Spleen (tissue), 11 donors: ENCODE measurements around the gene ZBTB3. TPM values are rescaled to one million over a fixed set of nuclear protein-coding genes. Genes with fewer than 3 reads are reported as not detected.

Source experiments
- DNase-seq: peaks from one replicate; pipeline ENCODE4 v3.0.0-alpha.2; 2020
- H3K27ac ChIP-seq, 8 donors: fragments of 200-600 bp; sonication (generic) in 7 of 8; 1 replicate in 4 of 8; 2 replicates in 4 of 8; pipeline versions ENCODE4 v1.5.0 to v1.8.0; 2016 to 2021; ENCODE audit warnings: inconsistent platforms in 4 of 8, mild to moderate bottlenecking in 4 of 8, moderate library complexity in 1 of 8
- H3K27me3 ChIP-seq, 7 donors: fragments of 200-600 bp; sonication (generic) in 6 of 7; replicated peaks in 1 of 7; 1 replicate in 4 of 7; 2 replicates in 3 of 7; pipeline versions ENCODE4 v1.5.0 to v1.8.0; 2016 to 2021; ENCODE audit warnings: inconsistent platforms in 3 of 7, mild to moderate bottlenecking in 1 of 7
- H3K36me3 ChIP-seq, 6 donors: fragments of 200-600 bp; sonication (generic) in 5 of 6; 1 replicate in 4 of 6; 2 replicates in 2 of 6; pipeline versions ENCODE4 v1.5.0 to v1.8.0; 2016 to 2021; ENCODE audit warnings: inconsistent platforms in 2 of 6
- H3K4me1 ChIP-seq, 6 donors: fragments of 200-600 bp; sonication (generic) in 5 of 6; 1 replicate in 3 of 6; 2 replicates in 3 of 6; pipeline versions ENCODE4 v1.5.0 to v1.8.0; 2016 to 2021; ENCODE audit warnings: inconsistent platforms in 3 of 6
- H3K4me3 ChIP-seq, 8 donors: fragments of 200-600 bp; sonication (generic) in 7 of 8; 1 replicate in 4 of 8; 2 replicates in 4 of 8; pipeline versions ENCODE4 v1.5.0 to v1.8.0; 2016 to 2021; ENCODE audit warnings: inconsistent platforms in 4 of 8, mild to moderate bottlenecking in 4 of 8, moderate library complexity in 2 of 8
- H3K9me3 ChIP-seq, 8 donors: fragments of 200-600 bp; sonication (generic) in 7 of 8; 1 replicate in 4 of 8; 2 replicates in 4 of 8; pipeline versions ENCODE4 v1.5.0 to v1.8.0; 2016 to 2021; ENCODE audit warnings: inconsistent platforms in 4 of 8
- POLR2A ChIP-seq, 3 donors: fragments of 450-650 bp; IDR thresholded peaks; one replicate each; pipeline ENCODE4 v1.5.1; 2017; ENCODE audit warnings: antibody characterized with exemption in 3 of 3, mild to moderate bottlenecking in 1 of 3
- POLR2AphosphoS5 ChIP-seq, 3 donors: sonication (generic); formaldehyde crosslinking; IDR thresholded peaks; one replicate each; pipeline ENCODE4 v1.5.1; 2017; ENCODE audit warnings: antibody characterized with exemption in 3 of 3
- WGBS, 5 donors: extraction: QIAGEN DNeasy Blood & Tissue Kit in 3 of 5; methylation state at CpG; one replicate each; pipeline versions ENCODE4 v1.1.5 to v1.1.7; 2013 to 2018; 5-methylcytosine and 5-hydroxymethylcytosine counted together
- intact Hi-C: fragments of 100-400 bp; cut with DNase I; formaldehyde crosslinking; loops from one replicate; pipeline ENCODE4 v1.15.0; 2023; ENCODE audit warnings: low total_unique reads
- polyA plus RNA-seq, 3 donors: library from polyadenylated mRNA; stranded (reverse); fragments of 200-250 nt; gene quantifications; one replicate each; pipeline ENCODE4 v1.2.1, GENCODE V29; 2013
- total RNA-seq, 7 donors: library from RNA; depleted of rRNA in 3 of 7; stranded (reverse); fragments of >200 nt in 3 of 7; fragmentation: NEBNext Ultra II Directional in 4 of 7; extraction: Animal tissue kit (Norgen Biotek cat#: 25700) in 4 of 7; gene quantifications; one replicate each; pipeline versions ENCODE4 v1.1.0 to v1.2.1, GENCODE V29; 2016 to 2021
- TF ChIP-seq, protein P1 (sequence below), 11 experiments: fragments of 200-600 bp in 7 of 11; fragments of 450-650 bp in 4 of 11; sonication (generic) in 4 of 11; IDR thresholded peaks in 8 of 11; conservative IDR thresholded peaks in 3 of 11; 1 replicate in 7 of 11; 2 replicates in 4 of 11; pipeline versions ENCODE4 v1.4.0 to v1.8.0; 2016 to 2021; ENCODE audit warnings: antibody characterized with exemption in 11 of 11, inconsistent platforms in 4 of 11, mild to moderate bottlenecking in 1 of 11
- donor health status: healthy with polysubstance abuse.
- donor health status: DM: no; HTN: no; CAD: no; lungs with moderate emphysema.
- donor health status: DM: no; HTN: no; CAD: no.
- donor health status: Bipolar disorder and iron deficiency.
- donor health status: healthy.
- donor health status: DM: no; HTN: no; CAD: no.
- donor health status: DM: yes; HTN: yes; CAD: no.

ZBTB3 gene
- total and polyA plus RNA-seq, 10 donors: 3.2 to 14.5 (median 10.0) TPM

- DNase-seq: peak; percentile 11
- intact Hi-C loops: no loop called here
- Histone ChIP-seq H3K27me3 (no peaks in the 10 kb centered on the region), H3K4me3 (no peak overlapping the region), H3K4me1 (peaks cover 17 to 37% (median 23%) of the 10 kb centered on the region in 6 donors), H3K27ac (no peak overlapping the region), H3K9me3 (no peaks in the 10 kb centered on the region), H3K36me3 (peaks cover 0 to 8% (median 0%) of the 10 kb centered on the region in 6 donors)
- TF ChIP-seq POLR2AphosphoS5 (IDR thresholded peaks at IDR 0.05) (no peak), POLR2A (IDR thresholded peaks at IDR 0.05) (no peak)
- TF ChIP-seq, protein P1, sequence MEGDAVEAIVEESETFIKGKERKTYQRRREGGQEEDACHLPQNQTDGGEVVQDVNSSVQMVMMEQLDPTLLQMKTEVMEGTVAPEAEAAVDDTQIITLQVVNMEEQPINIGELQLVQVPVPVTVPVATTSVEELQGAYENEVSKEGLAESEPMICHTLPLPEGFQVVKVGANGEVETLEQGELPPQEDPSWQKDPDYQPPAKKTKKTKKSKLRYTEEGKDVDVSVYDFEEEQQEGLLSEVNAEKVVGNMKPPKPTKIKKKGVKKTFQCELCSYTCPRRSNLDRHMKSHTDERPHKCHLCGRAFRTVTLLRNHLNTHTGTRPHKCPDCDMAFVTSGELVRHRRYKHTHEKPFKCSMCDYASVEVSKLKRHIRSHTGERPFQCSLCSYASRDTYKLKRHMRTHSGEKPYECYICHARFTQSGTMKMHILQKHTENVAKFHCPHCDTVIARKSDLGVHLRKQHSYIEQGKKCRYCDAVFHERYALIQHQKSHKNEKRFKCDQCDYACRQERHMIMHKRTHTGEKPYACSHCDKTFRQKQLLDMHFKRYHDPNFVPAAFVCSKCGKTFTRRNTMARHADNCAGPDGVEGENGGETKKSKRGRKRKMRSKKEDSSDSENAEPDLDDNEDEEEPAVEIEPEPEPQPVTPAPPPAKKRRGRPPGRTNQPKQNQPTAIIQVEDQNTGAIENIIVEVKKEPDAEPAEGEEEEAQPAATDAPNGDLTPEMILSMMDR (IDR thresholded peaks at IDR 0.05 in 8 of 11, conservative IDR thresholded peaks at IDR 0.05 in 3 of 11): no peak
- 70 to 77% (median 74%) methylated on average over 9 of the region's 9 CpGs for WGBS, 5 donors
These were observed 4.2 kb upstream of the ZBTB3 start for GRCh38 chr11:62757846-62758788.

GRCh38 chr11:62755086-62755615, 1.2 kb upstream of the ZBTB3 start:
- WGBS, 5 donors: 87 to 91% (median 90%) methylated on average over 10 of the region's 10 CpGs
- intact Hi-C loops: no loop called here
- peak; percentile 64 for DNase-seq

GRCh38 chr11:62752994-62753735, 795 bp downstream of the ZBTB3 start:
- H3K4me3 ChIP-seq: peak overlapping the region; percentile 58 to 80 (median 65)

More at GRCh38 chr11:62755086-62755615, 1.2 kb upstream of the ZBTB3 start:
- Histone ChIP-seq H3K9me3 (no peaks in the 10 kb centered on the region), H3K27me3 (no peaks in the 10 kb centered on the region), H3K27ac (no peak overlapping the region), H3K36me3 (peaks cover 0 to 22% (median 7%) of the 10 kb centered on the region in 6 donors), H3K4me3 (peak overlapping the region in 1 of 8 donors; percentile 80), H3K4me1 (peaks cover 7 to 44% (median 28%) of the 10 kb centered on the region in 6 donors)
- TF ChIP-seq, protein P1 (IDR thresholded peaks at IDR 0.05 in 8 of 11, conservative IDR thresholded peaks at IDR 0.05 in 3 of 11): no peak
- TF ChIP-seq POLR2A (IDR thresholded peaks at IDR 0.05) (no peak), POLR2AphosphoS5 (IDR thresholded peaks at IDR 0.05) (no peak)

More at GRCh38 chr11:62752994-62753735, 795 bp downstream of the ZBTB3 start:
- intact Hi-C loops: no loop called here
- Histone ChIP-seq H3K36me3 (peaks cover 0 to 40% (median 10%) of the 10 kb centered on the region in 6 donors), H3K27ac (peak overlapping the region; percentile 91 to 98 (median 96)), H3K27me3 (no peaks in the 10 kb centered on the region), H3K4me1 (peaks cover 7 to 64% (median 28%) of the 10 kb centered on the region in 6 donors), H3K9me3 (no peaks in the 10 kb centered on the region)
- TF ChIP-seq POLR2AphosphoS5 (IDR thresholded peaks at IDR 0.05): no peak
- no peak for TF ChIP-seq POLR2A (IDR thresholded peaks at IDR 0.05)
- TF ChIP-seq, protein P1 (IDR thresholded peaks at IDR 0.05 in 8 of 11, conservative IDR thresholded peaks at IDR 0.05 in 3 of 11): no peak
- 73 to 81% (median 77%) methylated on average over 15 of the region's 15 CpGs for WGBS, 5 donors
- DNase-seq: peak; percentile 82
